IMR-90 (cell line): Measurements from ENCODE around the gene DARS1. TPM values are rescaled to one million over a fixed set of nuclear protein-coding genes. Genes with fewer than 3 reads are reported as not detected.

Source experiments
- ATAC-seq: fragments of 200-7000 bp; cut with Tn5 transposase; 2 replicates; pipeline ENCODE4 v1.9.1; 2020; ENCODE audit warnings: low read depth, mild to moderate bottlenecking, moderate library complexity
- BruUV-seq: library from RNA; stranded (reverse); fragments of 400-500 nt; replicated peaks from 2 replicates; lab custom pipeline; 2021; lab: Mats Ljungman, UMichigan
- CTCF ChIA-PET: fragments of 300-600 bp; formaldehyde crosslinking; extraction: SDS; loops from one replicate; lab custom pipeline; 2021; ENCODE audit warnings: antibody characterized with exemption; lab: Yijun Ruan, JAX
- POLR2A ChIA-PET: fragments of 300-600 bp; sonication (Branson Sonifier 250); formaldehyde crosslinking; loops from one replicate; lab custom pipeline; 2022; ENCODE audit warnings: antibody characterized with exemption; ENCODE audit not compliant: unreplicated experiment; lab: Charles Lee
- DNase-seq: peaks from one replicate; pipeline ENCODE4 v3.0.0; 2013
- H2AFZ ChIP-seq: replicated peaks from 2 replicates; pipeline ENCODE3; 2013; ENCODE audit warnings: low read length, mild to moderate bottlenecking; ENCODE audit not compliant: poor library complexity
- H2AK5ac ChIP-seq: 2 replicates; pipeline ENCODE4 v1.6.1; 2013; ENCODE audit warnings: low read depth, low read length, inconsistent platforms
- H2AK9ac ChIP-seq: replicated peaks from 2 replicates; pipeline ENCODE3; 2013; ENCODE audit warnings: mild to moderate bottlenecking, low read depth, low read length, moderate library complexity; ENCODE audit not compliant: poor library complexity
- H2BK120ac ChIP-seq: 2 replicates; pipeline ENCODE4 v1.6.1; 2013; ENCODE audit warnings: low read depth, low read length, inconsistent platforms
- H2BK15ac ChIP-seq: 3 replicates; pipeline ENCODE4 v1.6.1; 2013; ENCODE audit warnings: low read depth, low read length, inconsistent platforms
- H2BK20ac ChIP-seq: 2 replicates; pipeline ENCODE4 v1.6.1; 2013; ENCODE audit warnings: low read depth, mild to moderate bottlenecking, inconsistent platforms, low read length, moderate library complexity
- H2BK5ac ChIP-seq: 2 replicates; pipeline ENCODE4 v1.6.1; 2013; ENCODE audit warnings: mild to moderate bottlenecking, low read depth, low read length, inconsistent platforms; ENCODE audit not compliant: poor library complexity, severe bottlenecking
- H3K14ac ChIP-seq: replicated peaks from 2 replicates; pipeline ENCODE4 v1.6.1; 2013; ENCODE audit warnings: low read depth, low read length, inconsistent platforms
- H3K18ac ChIP-seq: 2 replicates; pipeline ENCODE4 v1.6.1; 2013; ENCODE audit warnings: low read depth, low read length, control low read depth
- H3K23ac ChIP-seq: 2 replicates; pipeline ENCODE4 v1.6.1; 2013; ENCODE audit warnings: low read depth, low read length, inconsistent platforms
- H3K27ac ChIP-seq: 2 replicates; pipeline ENCODE4 v1.5.1; 2013; ENCODE audit warnings: mild to moderate bottlenecking, control low read depth, low read length; ENCODE audit not compliant: insufficient read depth
- H3K27me3 ChIP-seq: 2 replicates; pipeline ENCODE4 v1.6.1; 2013; ENCODE audit warnings: low read length; ENCODE audit not compliant: control insufficient read depth, insufficient read depth
- H3K36me3 ChIP-seq: 2 replicates; pipeline ENCODE4 v1.6.1; 2013; ENCODE audit warnings: low read length, mixed read lengths; ENCODE audit not compliant: control insufficient read depth, insufficient read depth
- H3K4ac ChIP-seq: 2 replicates; pipeline ENCODE4 v1.6.1; 2013; ENCODE audit warnings: low read depth, low read length, inconsistent platforms
- H3K4me1 ChIP-seq: 2 replicates; pipeline ENCODE4 v1.6.1; 2013; ENCODE audit warnings: low read length, mixed read lengths; ENCODE audit not compliant: control insufficient read depth, insufficient read depth
- H3K4me2 ChIP-seq: 2 replicates; pipeline ENCODE4 v1.6.1; 2013; ENCODE audit warnings: low read depth, mild to moderate bottlenecking, control low read depth, low read length, moderate library complexity
- H3K4me3 ChIP-seq: 2 replicates; pipeline ENCODE4 v1.5.1; 2013; ENCODE audit warnings: low read depth, mild to moderate bottlenecking, control low read depth, low read length, moderate library complexity; ENCODE audit not compliant: insufficient read depth
- H3K56ac ChIP-seq: 2 replicates; pipeline ENCODE4 v1.6.1; 2013; ENCODE audit warnings: low read length, inconsistent platforms; ENCODE audit not compliant: insufficient read depth; ENCODE audit errors: extremely low read depth
- H3K79me1 ChIP-seq, 2 experiments: 2 replicates each; pipeline ENCODE4 v1.6.1; 2013; ENCODE audit warnings: low read length in 2 of 2, inconsistent platforms in 1 of 2, low read depth in 1 of 2
- H3K9ac ChIP-seq: 2 replicates; pipeline ENCODE4 v1.6.1; 2013; ENCODE audit warnings: low read depth, low read length, control low read depth
- H3K9me1 ChIP-seq: 2 replicates; pipeline ENCODE4 v1.6.1; 2013; ENCODE audit warnings: low read length, inconsistent platforms; ENCODE audit not compliant: insufficient read depth
- H3K9me3 ChIP-seq: 2 replicates; pipeline ENCODE4 v1.6.1; 2013; ENCODE audit warnings: low read length; ENCODE audit not compliant: control insufficient read depth, insufficient read depth
- H4K20me1 ChIP-seq: 2 replicates; pipeline ENCODE4 v1.6.1; 2013; ENCODE audit warnings: low read length, inconsistent platforms; ENCODE audit not compliant: insufficient read depth
- H4K5ac ChIP-seq: 2 replicates; pipeline ENCODE4 v1.6.1; 2013; ENCODE audit warnings: mild to moderate bottlenecking, low read depth, low read length, control low read depth
- H4K8ac ChIP-seq, 2 experiments: 2 replicates each; pipeline ENCODE4 v1.6.1; 2013; ENCODE audit warnings: low read depth in 2 of 2, low read length in 2 of 2, control low read depth in 1 of 2, inconsistent platforms in 1 of 2
- H4K91ac ChIP-seq: 2 replicates; pipeline ENCODE4 v1.6.1; 2013; ENCODE audit warnings: low read depth, low read length, inconsistent platforms; ENCODE audit not compliant: insufficient read depth
- BHLHE40 ChIP-seq: fragments of 150-350 bp; IDR thresholded peaks from 2 replicates; pipeline ENCODE4 v1.6.1; 2016; ENCODE audit warnings: mild to moderate bottlenecking, low read depth, low read length
- CEBPB ChIP-seq: IDR thresholded peaks from 2 replicates; pipeline ENCODE4 v1.6.1; 2012; ENCODE audit warnings: low read depth, low read length, improper control_type of control experiment
- CHD1 ChIP-seq: IDR thresholded peaks from 2 replicates; pipeline ENCODE4 v1.6.1; 2012; ENCODE audit warnings: low read depth, low read length, improper control_type of control experiment
- CTCF ChIP-seq: conservative IDR thresholded peaks from 2 replicates; pipeline ENCODE4 v1.5.1; 2012; ENCODE audit warnings: mild to moderate bottlenecking, low read depth, low read length, improper control_type of control experiment
- FOS ChIP-seq: fragments of 150-350 bp; IDR thresholded peaks from 2 replicates; pipeline ENCODE4 v1.6.1; 2016; ENCODE audit warnings: low read depth, low read length
- MAFK ChIP-seq: IDR thresholded peaks from 2 replicates; pipeline ENCODE4 v1.6.1; 2012; ENCODE audit warnings: low read depth, low read length, improper control_type of control experiment
- MAZ ChIP-seq: IDR thresholded peaks from 2 replicates; pipeline ENCODE4 v1.6.1; 2012; ENCODE audit warnings: low read depth, mild to moderate bottlenecking, low read length, improper control_type of control experiment, moderate library complexity, borderline replicate concordance
- MXI1 ChIP-seq: IDR thresholded peaks from 2 replicates; pipeline ENCODE4 v1.6.1; 2012; ENCODE audit warnings: low read depth, mild to moderate bottlenecking, low read length, moderate library complexity, borderline replicate concordance
- NFE2L2 ChIP-seq: fragments of 150-350 bp; IDR thresholded peaks from 2 replicates; pipeline ENCODE4 v1.6.1; 2016; ENCODE audit warnings: low read depth, mild to moderate bottlenecking, low read length
- POLR2A ChIP-seq: IDR thresholded peaks from 2 replicates; pipeline ENCODE4 v1.6.1; 2012; ENCODE audit warnings: mild to moderate bottlenecking, low read depth, low read length
- RAD21 ChIP-seq: IDR thresholded peaks from 2 replicates; pipeline ENCODE4 v1.6.1; 2012; ENCODE audit warnings: low read length, improper control_type of control experiment
- RCOR1 ChIP-seq: IDR thresholded peaks from 2 replicates; pipeline ENCODE4 v1.6.1; 2012; ENCODE audit warnings: mild to moderate bottlenecking, low read length, improper control_type of control experiment; ENCODE audit not compliant: insufficient replicate concordance
- RFX5 ChIP-seq: IDR thresholded peaks from 2 replicates; pipeline ENCODE4 v1.8.0; 2012; ENCODE audit warnings: low read depth, mild to moderate bottlenecking, low read length, moderate library complexity
- SMC3 ChIP-seq: fragments of 150-350 bp; IDR thresholded peaks from 2 replicates; pipeline ENCODE4 v1.6.1; 2016; ENCODE audit warnings: low read depth, mild to moderate bottlenecking, antibody characterized with exemption, low read length, moderate library complexity
- USF2 ChIP-seq: fragments of 150-350 bp; IDR thresholded peaks from 2 replicates; pipeline ENCODE4 v1.6.1; 2017; ENCODE audit warnings: mild to moderate bottlenecking, antibody characterized with exemption, low read length, low read depth
- WGBS, 2 experiments: methylation state at CpG; one replicate each; pipeline versions ENCODE4 v1.1.5 to v1.1.7; 2013; ENCODE audit warnings: missing lambda C conversion rate in 2 of 2; ENCODE audit not compliant: insufficient read length in 1 of 2; ENCODE audit errors: extremely low coverage in 2 of 2; 5-methylcytosine and 5-hydroxymethylcytosine counted together
- dilution Hi-C: fragments of 300-500 bp; cut with HindIII; formaldehyde crosslinking; loops from one replicate; pipeline ENCODE4 v1.14.3; 2018; ENCODE audit warnings: low sequenced_read_pairs; ENCODE audit not compliant: unreplicated experiment
- in situ Hi-C: fragments of 300-500 bp; cut with MboI; formaldehyde crosslinking; loops from 3 replicates; pipeline ENCODE4 v1.14.3; 2019; ENCODE audit warnings: low sequenced_read_pairs, inconsistent platforms, mixed read lengths
- intact Hi-C: fragments of 100-400 bp; cut with micrococcal nuclease; formaldehyde crosslinking; loops from 2 replicates; pipeline ENCODE4 v1.10.0; 2022
- polyA plus RNA-seq, 3 experiments: library from polyadenylated mRNA; depleted of rRNA; stranded (reverse); fragments of >200 nt; gene quantifications; 2 replicates each; pipeline ENCODE4 v1.2.3, GENCODE V29; 2012; ENCODE audit warnings: low replicate concordance in 1 of 3
- total RNA-seq: library from RNA; depleted of rRNA; stranded (reverse); fragments of >200 nt; gene quantifications from 2 replicates; pipeline ENCODE4 v1.2.3, GENCODE V29; 2012
- TF ChIP-seq, protein P1 (sequence below): fragments of 150-350 bp; IDR thresholded peaks from 2 replicates; pipeline ENCODE4 v1.6.1; 2016; ENCODE audit warnings: low read depth, mild to moderate bottlenecking, low read length, moderate library complexity, borderline replicate concordance

DARS1 gene
- total and polyA plus RNA-seq, 2 of the 4 experiments (the other 2 are of a cell fraction): 56.5 to 66.5 TPM

DNA sequence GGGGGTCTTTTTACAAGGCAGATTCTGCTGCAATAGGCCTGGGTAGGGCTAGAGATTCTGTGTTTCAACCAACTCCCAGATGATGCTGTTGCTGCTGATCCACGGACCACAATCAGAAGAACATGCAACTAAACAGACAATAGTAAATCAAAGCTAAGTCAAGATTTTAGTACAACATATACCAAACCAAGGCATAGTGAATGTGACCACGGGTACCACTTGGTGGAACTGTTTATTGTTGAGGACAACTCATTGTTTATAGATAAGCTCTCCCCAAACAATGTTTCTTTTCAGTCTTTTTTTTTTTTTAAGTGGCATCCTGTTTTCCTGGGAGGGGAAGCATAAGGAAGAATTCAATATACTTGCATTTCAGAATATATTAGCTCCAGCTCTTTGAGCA is 36.0 kb upstream of the DARS1 start:
- Histone ChIP-seq H3K9ac (no peak overlapping the region), H3K9me1 (no peaks in the 10 kb centered on the region), H3K4me2 (no peak overlapping the region), H3K23ac (no peak overlapping the region), H3K4ac (no peak overlapping the region), H2AK5ac (no peak overlapping the region), H2AFZ (no peak overlapping the region), H2BK5ac (no peak overlapping the region), H3K36me3 (no peaks in the 10 kb centered on the region), H4K91ac (no peak overlapping the region), H3K4me1 (peaks cover 3% of the 10 kb centered on the region; the same call in 1 of the 2 replicates), H2BK120ac (no peak overlapping the region), H3K27me3 (peaks cover 4% of the 10 kb centered on the region; the same call in 1 of the 2 replicates), H3K56ac (no peak overlapping the region), H4K5ac (no peak overlapping the region), H2BK15ac (no peak overlapping the region), H3K79me1 (no peaks in the 10 kb centered on the region), H3K18ac (no peak overlapping the region), H3K4me3 (no peak overlapping the region), H4K8ac (no peak overlapping the region), H2AK9ac (no peak overlapping the region), H4K20me1 (no peaks in the 10 kb centered on the region), H2BK20ac (no peak overlapping the region), H3K27ac (no peak overlapping the region), H3K14ac (no peak overlapping the region), H3K9me3 (no peaks in the 10 kb centered on the region)
- no TSS peak for BruUV-seq
- intact Hi-C loops: no loop called here
- CTCF ChIA-PET: no interaction called here
- dilution Hi-C loops: no loop called here
- WGBS, 2 experiments: no CpG with 5 or more reads among the region's 2 CpGs
- DNase-seq (no peak), ATAC-seq (no peak)
- POLR2A ChIA-PET: no interaction called here
- TF ChIP-seq RAD21: no peak
- no peak for TF ChIP-seq POLR2A
- TF ChIP-seq CTCF: no peak
- TF ChIP-seq USF2: no peak
- TF ChIP-seq NFE2L2: no peak
- TF ChIP-seq RFX5: no peak
- TF ChIP-seq FOS: no peak
- no peak for TF ChIP-seq CHD1
- no peak for TF ChIP-seq BHLHE40
- no peak for TF ChIP-seq CEBPB
- no peak for TF ChIP-seq SMC3
- no peak for TF ChIP-seq MXI1
- no peak for TF ChIP-seq MAFK
- TF ChIP-seq, protein P1, sequence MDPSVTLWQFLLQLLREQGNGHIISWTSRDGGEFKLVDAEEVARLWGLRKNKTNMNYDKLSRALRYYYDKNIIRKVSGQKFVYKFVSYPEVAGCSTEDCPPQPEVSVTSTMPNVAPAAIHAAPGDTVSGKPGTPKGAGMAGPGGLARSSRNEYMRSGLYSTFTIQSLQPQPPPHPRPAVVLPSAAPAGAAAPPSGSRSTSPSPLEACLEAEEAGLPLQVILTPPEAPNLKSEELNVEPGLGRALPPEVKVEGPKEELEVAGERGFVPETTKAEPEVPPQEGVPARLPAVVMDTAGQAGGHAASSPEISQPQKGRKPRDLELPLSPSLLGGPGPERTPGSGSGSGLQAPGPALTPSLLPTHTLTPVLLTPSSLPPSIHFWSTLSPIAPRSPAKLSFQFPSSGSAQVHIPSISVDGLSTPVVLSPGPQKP: no peak
- TF ChIP-seq MAZ: no peak
- no peak for TF ChIP-seq RCOR1
- in situ Hi-C loops: no loop called here
